ENCODE results near the gene MLST8.

MLST8 gene

GRCh38 chr16:2190659-2191445 is 14.4 kb upstream of the MLST8 start:
- peaks cover 6 to 15% of the 10 kb centered on the region in 2 donors for H3K4me1 Mint-ChIP-seq

GRCh38 chr16:2191446-2191706 is 13.9 kb upstream of the MLST8 start:
- peaks cover 6 to 15% of the 10 kb centered on the region in 2 donors for H3K4me1 Mint-ChIP-seq
- H3K36me3 Mint-ChIP-seq, result no peaks in the 10 kb centered on the region
- DNase-seq (no peak), ATAC-seq (replicated peaks) (no peak)
- no peak overlapping the region for H3K4me3 Mint-ChIP-seq
- H3K9me3 Mint-ChIP-seq, result no peaks in the 10 kb centered on the region
- no peak overlapping the region for H3K27ac Mint-ChIP-seq
- H3K27me3 Mint-ChIP-seq, result peaks cover 28 to 38% of the 10 kb centered on the region in 2 donors

More at GRCh38 chr16:2190659-2191445, 14.4 kb upstream of the MLST8 start:
- ATAC-seq (replicated peaks) (no peak), DNase-seq (no peak)
- Mint-ChIP-seq H3K9me3 (no peaks in the 10 kb centered on the region), H3K27me3 (peaks cover 28 to 38% of the 10 kb centered on the region in 2 donors), H3K27ac (no peak overlapping the region), H3K36me3 (no peaks in the 10 kb centered on the region), H3K4me3 (no peak overlapping the region)

GRCh38 chr16:2194166-2194834 is 11.0 kb upstream of the MLST8 start:
- ATAC-seq (replicated peaks) (no peak), DNase-seq (no peak)
- H3K27me3 Mint-ChIP-seq, result peaks cover 47 to 59% of the 10 kb centered on the region in 2 donors
- H3K9me3 Mint-ChIP-seq, result no peaks in the 10 kb centered on the region
- no peaks in the 10 kb centered on the region for H3K36me3 Mint-ChIP-seq
- no peak overlapping the region for H3K27ac Mint-ChIP-seq
- H3K4me1 Mint-ChIP-seq, result peaks cover 6 to 20% of the 10 kb centered on the region in 2 donors
- H3K4me3 Mint-ChIP-seq, result no peak overlapping the region

DNA sequence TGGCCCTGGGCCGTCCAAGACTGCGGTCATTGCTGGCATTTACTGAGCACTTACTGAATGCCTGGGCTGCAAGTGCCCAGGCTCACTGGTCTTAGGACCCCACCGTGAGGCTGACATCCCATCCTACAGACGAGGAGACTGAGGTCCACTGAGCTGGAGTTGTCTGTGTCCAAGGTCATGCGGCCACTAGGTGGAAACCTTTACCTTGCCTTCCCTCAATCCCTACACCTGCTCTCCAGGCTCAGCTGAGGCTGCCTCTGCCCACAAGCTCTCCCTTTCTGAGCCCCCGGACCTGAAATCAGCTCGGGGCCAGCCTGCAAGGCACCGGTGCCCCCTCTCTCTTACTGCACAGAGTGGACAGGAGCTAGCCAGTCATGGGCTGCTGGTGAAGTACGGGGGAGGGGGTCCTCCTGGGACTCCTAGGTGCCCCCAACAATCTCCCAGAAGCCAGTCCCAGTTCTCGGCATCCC is 10.4 kb upstream of the MLST8 start:
- no peak overlapping the region for H3K27ac Mint-ChIP-seq

DNA sequence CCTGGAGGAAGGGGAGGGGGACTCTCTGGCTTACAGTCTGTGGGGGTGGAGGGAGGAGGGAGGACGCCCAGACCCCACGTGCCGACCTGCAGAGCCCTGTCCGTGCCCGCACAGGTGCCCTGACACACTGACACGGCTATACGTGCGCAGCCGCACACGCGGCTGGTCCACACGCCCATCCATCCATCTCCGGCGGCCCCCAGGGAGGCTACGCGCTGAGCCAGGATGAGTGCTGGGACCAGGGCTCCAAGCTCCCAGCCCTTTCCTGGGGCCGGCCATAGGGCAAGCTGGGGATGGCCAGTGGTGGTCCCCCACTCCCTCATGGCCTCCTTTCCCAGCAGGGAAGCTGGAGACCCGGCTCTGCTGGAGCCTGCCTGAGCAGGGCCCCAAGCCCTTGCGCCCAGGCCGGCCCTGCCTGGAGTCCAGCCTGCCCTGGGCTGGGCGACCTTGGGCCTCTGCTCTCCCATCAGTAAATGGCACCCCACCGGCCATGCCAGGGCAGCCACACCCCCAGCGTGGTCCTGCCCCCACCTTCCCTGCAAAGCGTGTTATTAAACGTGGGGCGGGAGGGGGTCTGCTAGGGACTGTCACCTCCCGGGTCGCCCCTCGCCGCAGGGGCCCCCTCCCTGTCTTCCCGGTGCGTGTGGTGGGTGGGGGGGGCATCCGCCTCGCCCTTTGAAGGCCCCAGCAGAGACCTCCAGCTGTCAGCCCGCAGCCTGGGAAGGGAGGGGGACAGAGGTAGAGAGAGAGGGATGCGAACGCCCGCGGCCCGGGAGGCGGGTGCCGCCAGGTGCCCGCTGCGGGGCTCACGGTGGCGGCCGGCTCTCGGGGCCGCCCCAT is 9.7 kb upstream of the MLST8 start:
- H3K4me3 Mint-ChIP-seq, result peak overlapping the region; percentile 60 to 62
- no peak for DNase-seq
- peaks cover 6 to 20% of the 10 kb centered on the region in 2 donors for H3K4me1 Mint-ChIP-seq
- H3K9me3 Mint-ChIP-seq, result no peaks in the 10 kb centered on the region
- ATAC-seq (replicated peaks), result peak; percentile 36 to 41
- peak overlapping the region; percentile 65 for H3K27ac Mint-ChIP-seq
- H3K27me3 Mint-ChIP-seq, result peaks cover 52 to 68% of the 10 kb centered on the region in 2 donors
- H3K36me3 Mint-ChIP-seq, result no peaks in the 10 kb centered on the region

More for the DNA sequence above, 10.4 kb upstream of the MLST8 start:
- peaks cover 6 to 20% of the 10 kb centered on the region in 2 donors for H3K4me1 Mint-ChIP-seq
- peak; percentile 24 for DNase-seq
- no peaks in the 10 kb centered on the region for H3K9me3 Mint-ChIP-seq
- H3K4me3 Mint-ChIP-seq, result peak overlapping the region in 1 of 2 donors; percentile 26
- peak; percentile 72 to 73 for ATAC-seq (replicated peaks)
- peaks cover 48 to 63% of the 10 kb centered on the region in 2 donors for H3K27me3 Mint-ChIP-seq
- H3K36me3 Mint-ChIP-seq, result no peaks in the 10 kb centered on the region

DNA sequence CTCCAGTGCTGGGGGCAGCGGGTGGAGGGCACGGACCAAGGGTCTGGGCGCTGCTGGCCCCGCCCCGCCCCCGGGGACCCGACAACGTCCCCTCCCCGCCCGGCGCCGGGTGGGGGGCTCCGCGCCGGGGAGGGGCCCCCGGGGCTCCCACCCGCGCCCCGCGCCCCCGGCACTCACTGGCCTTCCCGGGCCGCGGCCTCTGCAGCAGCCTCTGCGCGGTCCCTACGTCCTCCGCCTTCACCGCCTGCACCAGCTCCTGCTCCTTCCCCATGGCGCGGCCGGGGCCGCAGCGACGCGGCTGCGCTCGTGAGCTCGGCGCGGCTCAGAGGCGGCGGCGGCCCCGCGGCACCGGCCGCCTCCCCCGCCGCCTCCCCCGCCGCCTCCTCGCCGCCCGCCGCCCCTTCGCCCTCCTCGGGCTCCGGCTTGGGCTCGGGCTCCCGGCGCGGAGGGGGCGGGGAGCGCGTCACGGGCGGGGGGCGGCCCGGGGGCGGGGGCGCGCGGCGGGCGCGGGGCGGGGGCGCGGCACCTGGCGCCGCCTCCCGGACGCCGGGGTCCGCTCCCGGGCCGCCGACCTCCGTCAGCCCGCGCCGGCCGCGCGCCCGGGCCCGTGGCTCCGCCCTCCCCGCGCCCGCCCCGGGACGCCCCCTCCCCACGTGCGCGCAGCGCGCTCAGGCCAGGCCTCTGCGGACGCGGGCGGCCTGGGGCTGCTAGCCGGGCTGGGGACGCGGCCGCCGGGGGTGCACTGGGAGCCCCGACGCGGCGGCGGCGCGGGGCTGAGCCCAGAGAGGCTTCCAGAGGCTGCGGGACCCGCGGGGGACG is 8.9 kb upstream of the MLST8 start, which contains the start of gene CASKIN1:
Gene CASKIN1, minus strand, starts transcription at position 444 of the 819 bp plus-strand sequence. Its CDS starts 173 bp downstream, at position 271.
- Mint-ChIP-seq H3K4me3 (peak within 1 kb of the TSS; percentile 74 to 81), H3K9me3 (no peaks in the 10 kb centered on the region), H3K27ac (peak within 1 kb of the TSS; percentile 65), H3K27me3 (peaks cover 52 to 68% of the 10 kb centered on the region in 2 donors), H3K36me3 (no peaks in the 10 kb centered on the region), H3K4me1 (peaks cover 6 to 20% of the 10 kb centered on the region in 2 donors)
- no peak for DNase-seq
- peak; percentile 59 to 64 for ATAC-seq (replicated peaks)

GRCh38 chr16:2196981-2197511 is 8.2 kb upstream of the MLST8 start:
- Mint-ChIP-seq H3K27me3 (peaks cover 48 to 74% of the 10 kb centered on the region in 2 donors), H3K9me3 (no peaks in the 10 kb centered on the region), H3K36me3 (no peaks in the 10 kb centered on the region)

DNA sequence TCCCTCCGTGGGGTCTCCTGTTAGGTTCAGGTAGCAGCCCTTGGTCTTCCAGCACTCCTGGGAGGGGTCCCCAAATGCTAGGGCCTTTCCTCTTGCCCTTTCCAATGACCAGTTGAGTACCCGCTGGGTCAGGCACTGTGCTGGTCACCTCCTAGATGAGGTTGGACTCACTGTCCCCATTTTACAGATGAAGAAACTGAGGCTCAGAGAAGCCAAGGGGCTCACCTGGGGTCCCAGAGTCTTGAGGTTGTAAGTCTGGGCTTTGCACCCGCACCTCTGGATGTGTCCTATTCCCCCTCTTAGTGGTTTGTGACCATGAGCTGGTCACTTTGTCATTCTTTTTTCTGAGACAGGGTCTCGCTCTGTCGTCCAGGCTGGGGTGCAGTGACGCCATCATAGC is 7.5 kb upstream of the MLST8 start:
- H3K4me1 Mint-ChIP-seq, result peaks cover 6 to 20% of the 10 kb centered on the region in 2 donors
- no peaks in the 10 kb centered on the region for H3K9me3 Mint-ChIP-seq
- ATAC-seq (replicated peaks) (no peak), DNase-seq (no peak)
- peaks cover 42 to 73% of the 10 kb centered on the region in 2 donors for H3K27me3 Mint-ChIP-seq
- no peaks in the 10 kb centered on the region for H3K36me3 Mint-ChIP-seq
- H3K27ac Mint-ChIP-seq, result no peak overlapping the region
- no peak overlapping the region for H3K4me3 Mint-ChIP-seq

More at GRCh38 chr16:2196981-2197511, 8.2 kb upstream of the MLST8 start:
- Mint-ChIP-seq H3K4me1 (peaks cover 6 to 20% of the 10 kb centered on the region in 2 donors), H3K4me3 (peak overlapping the region; percentile 74 to 81), H3K27ac (no peak overlapping the region)
- no peak for DNase-seq
- ATAC-seq (replicated peaks), result no peak

GRCh38 chr16:2198283-2198682 is 7.0 kb upstream of the MLST8 start:
- H3K4me3 Mint-ChIP-seq, result no peak overlapping the region
- H3K9me3 Mint-ChIP-seq, result no peaks in the 10 kb centered on the region
- DNase-seq, result no peak
- no peak for ATAC-seq (replicated peaks)
- H3K27ac Mint-ChIP-seq, result no peak overlapping the region
- peaks cover 41 to 68% of the 10 kb centered on the region in 2 donors for H3K27me3 Mint-ChIP-seq
- H3K36me3 Mint-ChIP-seq, result no peaks in the 10 kb centered on the region
- peaks cover 6 to 20% of the 10 kb centered on the region in 2 donors for H3K4me1 Mint-ChIP-seq

- ATAC-seq (replicated peaks) (no peak), DNase-seq (no peak)
- Mint-ChIP-seq H3K27me3 (peaks cover 33 to 60% of the 10 kb centered on the region in 2 donors), H3K4me1 (peaks cover 9 to 20% of the 10 kb centered on the region in 2 donors), H3K9me3 (no peaks in the 10 kb centered on the region), H3K36me3 (peaks cover 0 to 3% of the 10 kb centered on the region in 2 donors), H3K4me3 (no peak overlapping the region), H3K27ac (no peak overlapping the region)
Measured at GRCh38 chr16:2199095-2199494, 6.2 kb upstream of the MLST8 start.

- no peak overlapping the region for H3K4me3 Mint-ChIP-seq
- ATAC-seq (replicated peaks), result no peak
- no peaks in the 10 kb centered on the region for H3K9me3 Mint-ChIP-seq
- no peak overlapping the region for H3K27ac Mint-ChIP-seq
- H3K4me1 Mint-ChIP-seq, result peaks cover 14 to 22% of the 10 kb centered on the region in 2 donors
- peaks cover 31 to 54% of the 10 kb centered on the region in 2 donors for H3K27me3 Mint-ChIP-seq
- peaks cover 0 to 3% of the 10 kb centered on the region in 2 donors for H3K36me3 Mint-ChIP-seq
- DNase-seq, result no peak
Measured at GRCh38 chr16:2199621-2200139, 5.6 kb upstream of the MLST8 start.

DNA sequence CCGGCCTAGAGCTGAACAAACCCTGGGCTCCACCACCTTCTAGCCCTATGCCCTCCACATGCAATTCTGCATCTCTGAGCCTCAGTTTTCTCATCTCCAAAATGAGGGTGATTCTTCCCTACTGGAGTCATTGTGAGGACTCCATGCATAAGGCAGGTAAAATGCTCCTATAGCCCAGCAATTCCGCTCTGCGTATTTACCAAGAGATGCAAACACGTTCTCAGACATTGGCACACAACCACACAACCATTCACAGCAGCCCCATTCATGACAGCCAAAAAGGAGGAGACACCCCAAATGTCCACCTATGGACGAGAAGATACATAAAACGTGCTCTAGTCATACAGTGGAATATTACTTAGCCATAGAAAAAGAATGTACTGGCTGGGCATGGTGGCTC is 4.9 kb upstream of the MLST8 start:
- ATAC-seq (replicated peaks) (no peak), DNase-seq (no peak)
- Mint-ChIP-seq H3K27me3 (peaks cover 24 to 48% of the 10 kb centered on the region in 2 donors), H3K27ac (no peak overlapping the region), H3K36me3 (peaks cover 0 to 3% of the 10 kb centered on the region in 2 donors), H3K9me3 (no peaks in the 10 kb centered on the region), H3K4me1 (peaks cover 8 to 17% of the 10 kb centered on the region in 2 donors), H3K4me3 (no peak overlapping the region)

Data from stimulated activated naive B cell treated with anti-CD40 and anti-IgM and Interleukin-4, amounts not matched to agents 10 μg/mL and 1 μg/mL and 100 μg/mL, for 72 hours (primary cell).